ENCODE measurements around the gene WDR6.

The WDR6 gene

DNA sequence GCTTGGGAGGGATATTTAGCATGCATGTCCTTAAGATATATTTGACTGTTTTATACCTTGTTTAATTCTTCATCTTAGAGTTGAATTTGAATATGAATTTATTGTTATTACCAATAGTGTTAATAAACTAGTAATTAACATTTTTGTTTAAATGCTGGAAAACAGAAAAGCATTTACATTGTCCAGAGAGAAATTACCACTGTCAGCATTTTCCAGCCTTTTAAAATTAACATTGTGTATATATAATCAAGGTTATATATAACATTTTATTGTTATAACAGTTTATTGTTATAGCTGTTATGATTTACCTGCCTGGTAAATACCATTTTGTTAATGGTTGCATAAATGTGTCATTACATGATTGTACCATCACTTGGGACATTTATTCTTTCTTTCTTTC lies 25.2 kb upstream of the WDR6 start:
- no peak for TF ChIP-seq CTCF (IDR thresholded peaks at IDR 0.05; ENCODE audit: borderline replicate concordance, control extremely low read depth, extremely low read depth, insufficient read depth, missing control alignments)
- no peak for DNase-seq (ENCODE audit: low spot score)
- in situ Hi-C loops (cut with MboI; ENCODE audit: low sequenced_read_pairs, unreplicated experiment), result no loop called here

GRCh38 chr3:48982686-48983085 lies 24.5 kb upstream of the WDR6 start:
- in situ Hi-C loops (cut with MboI; ENCODE audit: low sequenced_read_pairs, unreplicated experiment), result no loop called here
- TF ChIP-seq CTCF (IDR thresholded peaks at IDR 0.05; ENCODE audit: borderline replicate concordance, control extremely low read depth, extremely low read depth, insufficient read depth, missing control alignments), result no peak
- no peak for DNase-seq (ENCODE audit: low spot score)

- in situ Hi-C loops (cut with MboI; ENCODE audit: low sequenced_read_pairs, unreplicated experiment), result no loop called here
- TF ChIP-seq CTCF (IDR thresholded peaks at IDR 0.05; ENCODE audit: borderline replicate concordance, control extremely low read depth, extremely low read depth, insufficient read depth, missing control alignments), result no peak
- no peak for DNase-seq (ENCODE audit: low spot score)
These were observed 24.1 kb upstream of the WDR6 start for GRCh38 chr3:48983096-48983495.

DNA sequence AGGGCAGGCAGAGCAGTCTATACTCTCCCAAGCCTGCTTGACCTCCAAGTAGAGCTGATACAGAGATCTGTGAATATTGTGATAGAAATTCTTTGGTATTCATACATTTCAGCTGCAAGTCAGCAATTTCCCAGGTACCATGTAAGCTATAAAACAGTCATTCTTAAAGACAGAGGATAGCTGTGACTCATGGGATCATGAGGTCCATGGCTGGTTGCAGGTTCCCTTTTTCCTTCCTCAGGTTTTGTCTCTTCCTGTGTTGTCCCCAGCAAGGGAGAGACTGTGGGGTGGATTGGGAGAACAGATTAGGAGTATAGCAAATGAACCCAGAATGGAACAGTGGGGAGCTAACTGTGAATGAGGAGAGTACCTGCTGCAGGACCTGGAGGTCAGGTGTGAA lies 22.5 kb upstream of the WDR6 start:
- TF ChIP-seq CTCF (IDR thresholded peaks at IDR 0.05; ENCODE audit: borderline replicate concordance, control extremely low read depth, extremely low read depth, insufficient read depth, missing control alignments), result no peak
- in situ Hi-C loops (cut with MboI; ENCODE audit: low sequenced_read_pairs, unreplicated experiment), result no loop called here
- DNase-seq (ENCODE audit: low spot score), result no peak

GRCh38 chr3:48985831-48986376 lies 21.3 kb upstream of the WDR6 start:
- no peak for TF ChIP-seq CTCF (IDR thresholded peaks at IDR 0.05; ENCODE audit: borderline replicate concordance, control extremely low read depth, extremely low read depth, insufficient read depth, missing control alignments)
- no peak for DNase-seq (ENCODE audit: low spot score)
- in situ Hi-C loops (cut with MboI; ENCODE audit: low sequenced_read_pairs, unreplicated experiment), result no loop called here

GRCh38 chr3:48989126-48989795 lies 17.9 kb upstream of the WDR6 start:
- DNase-seq (ENCODE audit: low spot score), result peak; percentile 24
- TF ChIP-seq CTCF (IDR thresholded peaks at IDR 0.05; ENCODE audit: borderline replicate concordance, control extremely low read depth, extremely low read depth, insufficient read depth, missing control alignments), result no peak
- in situ Hi-C loops (cut with MboI; ENCODE audit: low sequenced_read_pairs, unreplicated experiment), result no loop called here

All from GM13976 (cell line).